Adrenal gland (tissue), 5 donors: ENCODE measurements around the gene KLHDC10.
"Not testable (repeated sequence)": the region's sequence is repeated elsewhere in the genome, so short reads cannot be mapped to it uniquely, and the experiment has no call there.

Experiments used
- CTCF ChIP-seq, 6 experiments: fragments of 450-650 bp in 4 of 6; fragments of 200-600 bp in 2 of 6; sonication (generic) in 1 of 6; IDR thresholded peaks; 1 replicate in 5 of 6; 2 replicates in 1 of 6; pipeline versions ENCODE4 v1.5.1 to v1.8.0; 2016 to 2021; ENCODE audit warnings: antibody characterized with exemption in 6 of 6, mild to moderate bottlenecking in 2 of 6, moderate library complexity in 1 of 6
- POLR2A ChIP-seq, 2 donors: fragments of 450-650 bp; IDR thresholded peaks; one replicate each; pipeline ENCODE4 v1.6.1; 2017; ENCODE audit warnings: antibody characterized with exemption in 2 of 2, mild to moderate bottlenecking in 2 of 2, moderate library complexity in 1 of 2
- donor health status: DM: no; HTN: no; CAD: no.

GRCh38 chr7:130113426-130113805 is 43.1 kb downstream of the KLHDC10 start:
- TF ChIP-seq CTCF, POLR2A (IDR thresholded peaks at IDR 0.05): not testable (repeated sequence)
